ENCODE data around the gene NUBPL. TPM values are rescaled to one million over a fixed set of nuclear protein-coding genes. Genes with fewer than 3 reads are reported as not detected.

The NUBPL gene
- total RNA-seq, 4 donors from 2014 or later = 10.3 to 38.2 (median 13.4) TPM

- Histone ChIP-seq H3K4me3 (no peak overlapping the region), H3K27ac (no peak overlapping the region), H3K36me3 (no peaks in the 10 kb centered on the region), H3K4me1 (no peaks in the 10 kb centered on the region), H3K9me3 (no peaks in the 10 kb centered on the region), H3K27me3 (no peaks in the 10 kb centered on the region)
- DNase-seq (ENCODE audit: low spot score in 2 of 2) = no peak
- TF ChIP-seq CTCF (IDR thresholded peaks at IDR 0.05) (no peak), EP300 (IDR thresholded peaks at IDR 0.05) (no peak), POLR2A (IDR thresholded peaks at IDR 0.05) (no peak)
- 77 to 98% methylated on average over 3 of the region's 3 CpGs for WGBS, 2 donors
Measured at GRCh38 chr14:31718585-31718984, 157.4 kb downstream of the NUBPL start.

- TF ChIP-seq CTCF (IDR thresholded peaks at IDR 0.05) (no peak), POLR2A (IDR thresholded peaks at IDR 0.05) (no peak), EP300 (IDR thresholded peaks at IDR 0.05) (no peak)
- H3K4me1 ChIP-seq = no peaks in the 10 kb centered on the region
- no peaks in the 10 kb centered on the region for H3K36me3 ChIP-seq
- 96% methylated on average over 5 of the region's 5 CpGs for WGBS, 2 donors
- H3K9me3 ChIP-seq = no peaks in the 10 kb centered on the region
- no peak for DNase-seq (ENCODE audit: low spot score in 2 of 2)
- no peak overlapping the region for H3K27ac ChIP-seq
- H3K4me3 ChIP-seq = no peak overlapping the region
- H3K27me3 ChIP-seq = no peaks in the 10 kb centered on the region
Measured at GRCh38 chr14:31718985-31719384, 157.8 kb downstream of the NUBPL start.

GRCh38 chr14:31726337-31726736 lies 165.1 kb downstream of the NUBPL start:
- Histone ChIP-seq H3K36me3 (peaks cover 0 to 15% (median 0%) of the 10 kb centered on the region in 3 donors), H3K27me3 (no peaks in the 10 kb centered on the region), H3K27ac (no peak overlapping the region), H3K9me3 (peaks cover 0 to 20% (median 2%) of the 10 kb centered on the region in 4 donors), H3K4me3 (no peak overlapping the region), H3K4me1 (no peaks in the 10 kb centered on the region)
- TF ChIP-seq EP300 (IDR thresholded peaks at IDR 0.05) (no peak), CTCF (IDR thresholded peaks at IDR 0.05) (no peak), POLR2A (IDR thresholded peaks at IDR 0.05) (no peak)
- no peak for DNase-seq (ENCODE audit: low spot score in 2 of 2)

GRCh38 chr14:31727797-31728196 lies 166.6 kb downstream of the NUBPL start:
- Histone ChIP-seq H3K27me3 (no peaks in the 10 kb centered on the region), H3K4me1 (no peaks in the 10 kb centered on the region), H3K36me3 (peaks cover 0 to 27% (median 0%) of the 10 kb centered on the region in 3 donors), H3K9me3 (peaks cover 0 to 25% (median 2%) of the 10 kb centered on the region in 4 donors), H3K4me3 (no peak overlapping the region), H3K27ac (no peak overlapping the region)
- no peak for DNase-seq (ENCODE audit: low spot score in 2 of 2)
- TF ChIP-seq POLR2A (IDR thresholded peaks at IDR 0.05) (no peak), CTCF (IDR thresholded peaks at IDR 0.05) (no peak), EP300 (IDR thresholded peaks at IDR 0.05) (no peak)

- H3K36me3 ChIP-seq = peaks cover 0 to under 1% (median 0%) of the 10 kb centered on the region in 3 donors
- no peaks in the 10 kb centered on the region for H3K4me1 ChIP-seq
- TF ChIP-seq POLR2A (IDR thresholded peaks at IDR 0.05) (no peak), EP300 (IDR thresholded peaks at IDR 0.05) (no peak), CTCF (IDR thresholded peaks at IDR 0.05) (no peak)
- WGBS, 2 donors = 81 to 94% methylated on average over 1 of the region's 1 CpG
- H3K9me3 ChIP-seq = peaks cover 0 to 19% (median 1%) of the 10 kb centered on the region in 4 donors
- DNase-seq (ENCODE audit: low spot score in 2 of 2) = no peak
- no peak overlapping the region for H3K27ac ChIP-seq
- H3K4me3 ChIP-seq = no peak overlapping the region
- no peaks in the 10 kb centered on the region for H3K27me3 ChIP-seq
Measured at GRCh38 chr14:31740688-31741087, 179.5 kb downstream of the NUBPL start.
